CD14-positive monocyte (primary cell): ENCODE data around the gene LRRC1. TPM values are rescaled to one million over a fixed set of nuclear protein-coding genes. Genes with fewer than 3 reads are reported as not detected.

Source experiments
- DNase-seq, 3 donors: peaks; one replicate each; pipeline ENCODE4 v3.0.0-alpha.2; 2011 to 2022
- H2AFZ ChIP-seq: 2 replicates; pipeline ENCODE4 v1.6.0; 2012; ENCODE audit warnings: mild to moderate bottlenecking, low read depth, low read length, inconsistent platforms; ENCODE audit not compliant: insufficient read depth, poor library complexity, severe bottlenecking
- H3K27ac ChIP-seq, 2 donors: 1 replicate in 1 of 2; 2 replicates in 1 of 2; pipeline ENCODE4 v1.5.1; 2012 to 2013; ENCODE audit warnings: low read length in 2 of 2, control low read depth in 1 of 2, inconsistent platforms in 1 of 2, low read depth in 1 of 2, mild to moderate bottlenecking in 1 of 2
- H3K27me3 ChIP-seq, 2 donors: one replicate each; pipeline versions ENCODE4 v1.6.0 to v1.6.1; 2011 to 2013; ENCODE audit warnings: low read length in 2 of 2; ENCODE audit not compliant: control insufficient read depth in 2 of 2, insufficient read depth in 2 of 2
- H3K36me3 ChIP-seq, 2 donors: replicated peaks in 1 of 2; 1 replicate in 1 of 2; 2 replicates in 1 of 2; pipeline versions ENCODE4 v1.5.1 to v1.6.1; 2012 to 2013; ENCODE audit warnings: low read length in 2 of 2, control low read depth in 1 of 2, inconsistent platforms in 1 of 2, mild to moderate bottlenecking in 1 of 2; ENCODE audit not compliant: insufficient read depth in 2 of 2, control insufficient read depth in 1 of 2
- H3K4me1 ChIP-seq, 2 donors: 1 replicate in 1 of 2; 2 replicates in 1 of 2; pipeline versions ENCODE4 v1.5.1 to v1.6.1; 2012 to 2013; ENCODE audit warnings: low read length in 2 of 2, control low read depth in 1 of 2, inconsistent platforms in 1 of 2, mild to moderate bottlenecking in 1 of 2, moderate library complexity in 1 of 2; ENCODE audit not compliant: insufficient read depth in 2 of 2, control insufficient read depth in 1 of 2
- H3K4me2 ChIP-seq: replicated peaks from 2 replicates; pipeline ENCODE3; 2012; ENCODE audit warnings: low read length, moderate library complexity, mild to moderate bottlenecking; ENCODE audit not compliant: poor library complexity, severe bottlenecking; ENCODE audit errors: extremely low read depth
- H3K4me3 ChIP-seq, 3 experiments: fragments of 200-600 bp in 1 of 3; sonication (generic) in 1 of 3; replicated peaks in 1 of 3; 1 replicate in 2 of 3; 2 replicates in 1 of 3; pipeline ENCODE4 v1.5.1; 2011 to 2013; ENCODE audit warnings: low read length in 3 of 3, mild to moderate bottlenecking in 3 of 3, control low read depth in 2 of 3, low read depth in 2 of 3, inconsistent platforms in 1 of 3, moderate library complexity in 1 of 3
- H3K79me2 ChIP-seq: 2 replicates; pipeline ENCODE4 v1.6.0; 2012; ENCODE audit warnings: mild to moderate bottlenecking, control low read depth, inconsistent platforms, low read length, moderate library complexity; ENCODE audit not compliant: insufficient read depth
- H3K9ac ChIP-seq: 2 replicates; pipeline ENCODE4 v1.6.0; 2017; ENCODE audit warnings: low read length, mild to moderate bottlenecking; ENCODE audit not compliant: insufficient read depth, poor library complexity, severe bottlenecking
- H3K9me3 ChIP-seq, 2 donors: replicated peaks in 1 of 2; 1 replicate in 1 of 2; 2 replicates in 1 of 2; pipeline versions ENCODE4 v1.5.1 to v1.6.1; 2012 to 2013; ENCODE audit warnings: low read length in 2 of 2, control low read depth in 1 of 2; ENCODE audit not compliant: control insufficient read depth in 1 of 2, insufficient read depth in 1 of 2
- H4K20me1 ChIP-seq: 2 replicates; pipeline ENCODE4 v1.6.0; 2012; ENCODE audit warnings: mild to moderate bottlenecking, low read length, control low read depth, moderate library complexity; ENCODE audit not compliant: insufficient read depth
- H3K27ac Mint-ChIP-seq, 7 donors: one replicate each; pipeline ENCODE4 v1.8.0; 2020; ENCODE audit warnings: mild to moderate bottlenecking in 7 of 7, mixed read lengths in 7 of 7, moderate library complexity in 6 of 7, inconsistent platforms in 2 of 7
- H3K27me3 Mint-ChIP-seq, 3 donors: one replicate each; pipeline ENCODE4 v1.8.0; 2021 to 2022; ENCODE audit warnings: low read depth in 3 of 3, mild to moderate bottlenecking in 3 of 3, mixed read lengths in 3 of 3, moderate library complexity in 3 of 3, inconsistent platforms in 1 of 3
- H3K36me3 Mint-ChIP-seq, 2 donors: one replicate each; pipeline ENCODE4 v1.8.0; 2020; ENCODE audit warnings: mixed read lengths in 2 of 2, inconsistent platforms in 1 of 2, mild to moderate bottlenecking in 1 of 2
- H3K4me1 Mint-ChIP-seq: one replicate; pipeline ENCODE4 v1.8.0; 2020; ENCODE audit warnings: mild to moderate bottlenecking, mixed read lengths
- H3K4me3 Mint-ChIP-seq, 2 donors: one replicate each; pipeline ENCODE4 v1.8.0; 2020; ENCODE audit warnings: mild to moderate bottlenecking in 2 of 2, mixed read lengths in 2 of 2, moderate library complexity in 1 of 2
- H3K9me3 Mint-ChIP-seq, 7 donors: one replicate each; pipeline ENCODE4 v1.8.0; 2020 to 2022; ENCODE audit warnings: mixed read lengths in 7 of 7, mild to moderate bottlenecking in 6 of 7, moderate library complexity in 6 of 7, inconsistent platforms in 2 of 7
- WGBS: methylation state at CpG from one replicate; pipeline ENCODE4 v1.1.5; 2013; ENCODE audit warnings: missing lambda C conversion rate; ENCODE audit not compliant: insufficient coverage; 5-methylcytosine and 5-hydroxymethylcytosine counted together
- intact Hi-C, 2 donors: fragments of 100-400 bp; cut with micrococcal nuclease; formaldehyde crosslinking; loops; one replicate each; pipeline versions ENCODE4 v1.15.0 to v1.15.1; 2023
- polyA plus RNA-seq, 3 donors: library from polyadenylated mRNA; depleted of rRNA in 1 of 3; unstranded in 2 of 3; stranded (reverse) in 1 of 3; fragments of 300-500 nt in 2 of 3; fragments of >200 nt in 1 of 3; fragmentation: Illumina TruSeq in 2 of 3; gene quantifications; 1 replicate in 2 of 3; 2 replicates in 1 of 3; pipeline ENCODE4 v1.2.3, GENCODE V29; 2012 to 2021
- TF ChIP-seq, protein P1 (sequence below): fragments of 200-600 bp; IDR thresholded peaks from one replicate; pipeline ENCODE4 v1.8.0; 2022; ENCODE audit warnings: antibody characterized with exemption, mild to moderate bottlenecking

LRRC1 gene
- polyA plus RNA-seq, 3 donors = 0.18 to 1.6 (median 0.92) TPM

- no peaks in the 10 kb centered on the region for H3K79me2 ChIP-seq
- H3K36me3 Mint-ChIP-seq = peaks cover 4 to 6% of the 10 kb centered on the region in 2 donors
Observed at GRCh38 chr6:53912661-53913060, 117.9 kb downstream of the LRRC1 start.

GRCh38 chr6:53913286-53913685 lies 118.5 kb downstream of the LRRC1 start:
- no peak overlapping the region for H3K4me3 Mint-ChIP-seq
- TF ChIP-seq, protein P1, sequence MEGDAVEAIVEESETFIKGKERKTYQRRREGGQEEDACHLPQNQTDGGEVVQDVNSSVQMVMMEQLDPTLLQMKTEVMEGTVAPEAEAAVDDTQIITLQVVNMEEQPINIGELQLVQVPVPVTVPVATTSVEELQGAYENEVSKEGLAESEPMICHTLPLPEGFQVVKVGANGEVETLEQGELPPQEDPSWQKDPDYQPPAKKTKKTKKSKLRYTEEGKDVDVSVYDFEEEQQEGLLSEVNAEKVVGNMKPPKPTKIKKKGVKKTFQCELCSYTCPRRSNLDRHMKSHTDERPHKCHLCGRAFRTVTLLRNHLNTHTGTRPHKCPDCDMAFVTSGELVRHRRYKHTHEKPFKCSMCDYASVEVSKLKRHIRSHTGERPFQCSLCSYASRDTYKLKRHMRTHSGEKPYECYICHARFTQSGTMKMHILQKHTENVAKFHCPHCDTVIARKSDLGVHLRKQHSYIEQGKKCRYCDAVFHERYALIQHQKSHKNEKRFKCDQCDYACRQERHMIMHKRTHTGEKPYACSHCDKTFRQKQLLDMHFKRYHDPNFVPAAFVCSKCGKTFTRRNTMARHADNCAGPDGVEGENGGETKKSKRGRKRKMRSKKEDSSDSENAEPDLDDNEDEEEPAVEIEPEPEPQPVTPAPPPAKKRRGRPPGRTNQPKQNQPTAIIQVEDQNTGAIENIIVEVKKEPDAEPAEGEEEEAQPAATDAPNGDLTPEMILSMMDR = no peak
- H3K4me1 ChIP-seq = peaks cover 0 to 5% of the 10 kb centered on the region in 2 donors
- DNase-seq = no peak
- H3K79me2 ChIP-seq = no peaks in the 10 kb centered on the region
- H3K36me3 Mint-ChIP-seq = peaks cover 4 to 6% of the 10 kb centered on the region in 2 donors
- no peaks in the 10 kb centered on the region for H3K36me3 ChIP-seq
- H3K27me3 Mint-ChIP-seq = no peaks in the 10 kb centered on the region
- no peaks in the 10 kb centered on the region for H3K9me3 Mint-ChIP-seq
- H4K20me1 ChIP-seq = no peaks in the 10 kb centered on the region
- peaks cover 6% of the 10 kb centered on the region for H3K4me1 Mint-ChIP-seq
- H3K27ac ChIP-seq = no peak overlapping the region
- no peaks in the 10 kb centered on the region for H3K9me3 ChIP-seq
- no CpG with 5 or more reads among the region's 1 CpG for WGBS
- H3K27ac Mint-ChIP-seq = no peak overlapping the region
- intact Hi-C loops = no loop called here
- no peaks in the 10 kb centered on the region for H3K27me3 ChIP-seq
- no peak overlapping the region for H3K4me3 ChIP-seq
- H3K9ac ChIP-seq = no peak overlapping the region
- no peak overlapping the region for H2AFZ ChIP-seq
- H3K4me2 ChIP-seq = no peak overlapping the region

More at GRCh38 chr6:53912661-53913060, 117.9 kb downstream of the LRRC1 start:
- Histone ChIP-seq H3K27ac (no peak overlapping the region), H3K4me3 (no peak overlapping the region), H3K36me3 (no peaks in the 10 kb centered on the region), H4K20me1 (no peaks in the 10 kb centered on the region), H3K4me2 (no peak overlapping the region), H2AFZ (no peak overlapping the region), H3K27me3 (no peaks in the 10 kb centered on the region), H3K9ac (no peak overlapping the region), H3K4me1 (peaks cover 0 to 1% of the 10 kb centered on the region in 2 donors), H3K9me3 (no peaks in the 10 kb centered on the region)
- H3K4me3 Mint-ChIP-seq = no peak overlapping the region
- H3K4me1 Mint-ChIP-seq = peaks cover 3% of the 10 kb centered on the region
- H3K27ac Mint-ChIP-seq = no peak overlapping the region
- TF ChIP-seq, protein P1 = no peak
- no peaks in the 10 kb centered on the region for H3K27me3 Mint-ChIP-seq
- intact Hi-C loops = no loop called here
- no peak for DNase-seq
- no CpG with 5 or more reads among the region's 1 CpG for WGBS
- H3K9me3 Mint-ChIP-seq = no peaks in the 10 kb centered on the region
